ENCODE data around the gene YKT6.

DNA sequence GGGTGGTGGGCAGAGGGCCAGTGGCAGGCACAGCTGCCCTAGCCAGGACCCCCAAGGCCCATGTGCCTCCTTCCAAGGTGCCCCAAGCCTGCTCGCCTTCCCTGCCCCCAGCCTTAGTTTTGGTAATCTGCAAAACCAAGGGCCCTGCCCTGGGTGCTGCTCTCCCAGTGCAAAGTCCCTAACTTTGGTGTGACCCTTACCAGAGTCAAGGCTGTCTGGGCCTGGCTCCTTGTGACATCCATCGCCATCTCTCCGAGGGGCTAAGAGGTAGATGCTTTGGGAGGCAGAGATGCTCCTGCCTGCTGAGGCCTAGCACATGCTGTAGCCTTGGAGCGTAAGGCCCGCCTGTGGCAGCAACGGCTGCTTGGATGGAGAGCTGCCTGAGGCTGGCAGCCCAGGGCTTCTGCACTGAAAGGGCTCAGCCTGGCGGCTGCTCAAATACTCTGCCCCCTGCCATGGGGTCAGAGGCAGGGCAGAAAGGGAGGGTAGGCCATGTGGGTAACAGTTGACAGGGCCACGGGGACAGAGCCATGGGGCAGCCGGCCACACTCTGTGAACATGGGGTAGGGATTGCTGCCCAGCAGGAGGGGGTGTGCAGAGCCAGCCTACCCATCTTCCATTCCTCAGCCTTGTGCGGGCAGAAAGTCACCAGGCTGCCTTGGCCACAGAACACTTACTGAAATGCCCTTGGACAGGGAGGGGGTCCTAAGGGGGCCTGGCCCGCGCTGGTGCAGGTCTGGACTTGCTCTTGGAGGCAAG, 41.7 kb upstream of the YKT6 start:
- TF ChIP-seq CTCF (IDR thresholded peaks at IDR 0.05), result no peak
- no peak for TF ChIP-seq POLR2A (IDR thresholded peaks at IDR 0.05)

All from tibial nerve (tissue), 3 donors.